GM12891 (cell line): ENCODE data around the gene PSMD11.

Experiments used
- POLR2A ChIP-seq: IDR thresholded peaks from 2 replicates; pipeline ENCODE4 v1.6.1; 2011; ENCODE audit warnings: low read depth, low read length, control low read depth
- POLR2AphosphoS5 ChIP-seq: IDR thresholded peaks from 2 replicates; pipeline ENCODE4 v1.6.1; 2011; ENCODE audit warnings: low read depth, low read length, control low read depth
- POU2F2 ChIP-seq: IDR thresholded peaks from 2 replicates; pipeline ENCODE4 v1.6.1; 2011; ENCODE audit warnings: low read depth, mild to moderate bottlenecking, control low read depth, low read length, moderate library complexity
- TAF1 ChIP-seq: IDR thresholded peaks from 2 replicates; pipeline ENCODE4 v1.6.1; 2011; ENCODE audit warnings: low read depth, low read length, control low read depth

DNA sequence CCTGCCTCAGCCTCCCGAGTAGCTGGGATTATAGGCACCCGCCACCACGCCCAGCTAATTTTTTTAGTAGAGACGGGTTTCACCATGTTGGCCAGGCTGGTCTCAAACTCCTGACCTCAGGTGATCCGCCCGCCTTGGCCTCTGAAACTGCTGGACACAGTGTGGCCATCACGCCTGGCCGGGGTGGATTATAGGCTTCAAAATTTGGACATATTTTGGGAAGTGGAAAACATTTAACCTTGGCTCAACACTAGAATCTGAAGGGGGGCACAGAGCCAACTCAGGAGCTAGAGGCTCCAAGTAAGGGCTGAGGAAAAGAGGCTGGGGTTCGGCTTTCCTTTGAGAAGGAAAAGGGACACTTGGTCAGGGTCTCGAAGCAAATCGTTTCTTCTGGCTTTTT, 40.3 kb downstream of the PSMD11 start:
- TF ChIP-seq POLR2A (no peak), POLR2AphosphoS5 (no peak), TAF1 (no peak), POU2F2 (no peak)
